ENCODE measurements around the gene PLPP2. TPM values are rescaled to one million over a fixed set of nuclear protein-coding genes. Genes with fewer than 3 reads are reported as not detected.

PLPP2 gene
- polyA plus RNA-seq, 1 donor from 2014 or later: 2.1 TPM

DNA sequence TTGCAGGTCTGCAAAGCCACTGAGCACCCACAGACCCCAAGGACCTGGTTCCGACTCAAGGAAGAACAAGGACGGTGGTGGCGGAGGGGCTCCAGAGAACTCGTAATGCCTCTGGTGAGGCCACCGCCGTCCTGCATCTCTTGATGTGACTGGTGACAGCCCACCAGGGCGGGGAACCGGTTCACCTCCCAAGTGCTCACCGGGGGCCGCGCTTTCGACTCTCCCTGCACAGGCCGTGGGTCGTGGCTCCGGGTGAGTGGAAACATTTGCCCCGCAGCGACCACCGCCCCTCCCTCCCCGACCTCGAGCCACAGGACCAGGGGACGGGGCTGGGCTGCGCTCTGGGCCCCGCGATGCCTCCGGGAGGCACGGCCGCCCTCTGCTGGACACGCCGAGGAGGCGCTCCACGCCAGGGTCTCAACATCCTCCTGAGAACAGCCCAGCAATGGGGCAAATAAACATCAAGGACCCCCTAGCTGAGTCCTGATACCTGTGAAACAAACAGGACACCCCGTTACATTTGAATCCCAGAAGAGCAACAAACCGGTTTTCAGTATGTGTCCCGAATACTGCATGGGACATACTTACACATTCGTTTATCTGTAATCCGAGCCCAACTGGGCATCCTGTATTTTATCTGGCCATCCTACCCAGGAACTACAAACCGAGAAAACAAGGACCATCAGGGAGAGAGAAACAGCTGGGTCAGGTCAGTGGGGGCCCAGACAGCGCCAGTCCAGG lies 3.9 kb upstream of the PLPP2 start:
- Histone ChIP-seq H3K27ac (ENCODE audit: low read length) (no peak overlapping the region), H3K27me3 (ENCODE audit: insufficient read depth, low read depth, low read length) (peaks cover 48% of the 10 kb centered on the region), H2AFZ (ENCODE audit: low read depth, low read length) (no peak overlapping the region), H3F3A (ENCODE audit: insufficient read depth, low read length, poor library complexity, severe bottlenecking) (no peaks in the 10 kb centered on the region), H3K9me2 (ENCODE audit: insufficient read depth, low read length) (no peaks in the 10 kb centered on the region), H3K36me3 (ENCODE audit: insufficient read depth, low read length) (no peaks in the 10 kb centered on the region), H3K4me3 (ENCODE audit: low read length) (no peak overlapping the region), H3K9me3 (ENCODE audit: low read length) (no peaks in the 10 kb centered on the region), H3K9ac (ENCODE audit: low read length) (no peak overlapping the region), H4K20me1 (ENCODE audit: insufficient read depth) (no peaks in the 10 kb centered on the region), H3K4me2 (ENCODE audit: low read length) (no peak overlapping the region), H3K79me2 (replicated peaks; ENCODE audit: insufficient read depth, low read length) (no peaks in the 10 kb centered on the region)
- TF ChIP-seq MXI1 (conservative IDR thresholded peaks at IDR 0.05; ENCODE audit: poor library complexity, severe bottlenecking): no peak
- TF ChIP-seq, protein P1, sequence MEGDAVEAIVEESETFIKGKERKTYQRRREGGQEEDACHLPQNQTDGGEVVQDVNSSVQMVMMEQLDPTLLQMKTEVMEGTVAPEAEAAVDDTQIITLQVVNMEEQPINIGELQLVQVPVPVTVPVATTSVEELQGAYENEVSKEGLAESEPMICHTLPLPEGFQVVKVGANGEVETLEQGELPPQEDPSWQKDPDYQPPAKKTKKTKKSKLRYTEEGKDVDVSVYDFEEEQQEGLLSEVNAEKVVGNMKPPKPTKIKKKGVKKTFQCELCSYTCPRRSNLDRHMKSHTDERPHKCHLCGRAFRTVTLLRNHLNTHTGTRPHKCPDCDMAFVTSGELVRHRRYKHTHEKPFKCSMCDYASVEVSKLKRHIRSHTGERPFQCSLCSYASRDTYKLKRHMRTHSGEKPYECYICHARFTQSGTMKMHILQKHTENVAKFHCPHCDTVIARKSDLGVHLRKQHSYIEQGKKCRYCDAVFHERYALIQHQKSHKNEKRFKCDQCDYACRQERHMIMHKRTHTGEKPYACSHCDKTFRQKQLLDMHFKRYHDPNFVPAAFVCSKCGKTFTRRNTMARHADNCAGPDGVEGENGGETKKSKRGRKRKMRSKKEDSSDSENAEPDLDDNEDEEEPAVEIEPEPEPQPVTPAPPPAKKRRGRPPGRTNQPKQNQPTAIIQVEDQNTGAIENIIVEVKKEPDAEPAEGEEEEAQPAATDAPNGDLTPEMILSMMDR (IDR thresholded peaks at IDR 0.05; ENCODE audit: poor library complexity, severe bottlenecking): peak; percentile 37
- TF ChIP-seq, protein P2, sequence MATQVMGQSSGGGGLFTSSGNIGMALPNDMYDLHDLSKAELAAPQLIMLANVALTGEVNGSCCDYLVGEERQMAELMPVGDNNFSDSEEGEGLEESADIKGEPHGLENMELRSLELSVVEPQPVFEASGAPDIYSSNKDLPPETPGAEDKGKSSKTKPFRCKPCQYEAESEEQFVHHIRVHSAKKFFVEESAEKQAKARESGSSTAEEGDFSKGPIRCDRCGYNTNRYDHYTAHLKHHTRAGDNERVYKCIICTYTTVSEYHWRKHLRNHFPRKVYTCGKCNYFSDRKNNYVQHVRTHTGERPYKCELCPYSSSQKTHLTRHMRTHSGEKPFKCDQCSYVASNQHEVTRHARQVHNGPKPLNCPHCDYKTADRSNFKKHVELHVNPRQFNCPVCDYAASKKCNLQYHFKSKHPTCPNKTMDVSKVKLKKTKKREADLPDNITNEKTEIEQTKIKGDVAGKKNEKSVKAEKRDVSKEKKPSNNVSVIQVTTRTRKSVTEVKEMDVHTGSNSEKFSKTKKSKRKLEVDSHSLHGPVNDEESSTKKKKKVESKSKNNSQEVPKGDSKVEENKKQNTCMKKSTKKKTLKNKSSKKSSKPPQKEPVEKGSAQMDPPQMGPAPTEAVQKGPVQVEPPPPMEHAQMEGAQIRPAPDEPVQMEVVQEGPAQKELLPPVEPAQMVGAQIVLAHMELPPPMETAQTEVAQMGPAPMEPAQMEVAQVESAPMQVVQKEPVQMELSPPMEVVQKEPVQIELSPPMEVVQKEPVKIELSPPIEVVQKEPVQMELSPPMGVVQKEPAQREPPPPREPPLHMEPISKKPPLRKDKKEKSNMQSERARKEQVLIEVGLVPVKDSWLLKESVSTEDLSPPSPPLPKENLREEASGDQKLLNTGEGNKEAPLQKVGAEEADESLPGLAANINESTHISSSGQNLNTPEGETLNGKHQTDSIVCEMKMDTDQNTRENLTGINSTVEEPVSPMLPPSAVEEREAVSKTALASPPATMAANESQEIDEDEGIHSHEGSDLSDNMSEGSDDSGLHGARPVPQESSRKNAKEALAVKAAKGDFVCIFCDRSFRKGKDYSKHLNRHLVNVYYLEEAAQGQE (IDR thresholded peaks at IDR 0.05; ENCODE audit: borderline replicate concordance): no peak
- no peak for TF ChIP-seq TAF1 (IDR thresholded peaks at IDR 0.05; ENCODE audit: low read depth)

DNA sequence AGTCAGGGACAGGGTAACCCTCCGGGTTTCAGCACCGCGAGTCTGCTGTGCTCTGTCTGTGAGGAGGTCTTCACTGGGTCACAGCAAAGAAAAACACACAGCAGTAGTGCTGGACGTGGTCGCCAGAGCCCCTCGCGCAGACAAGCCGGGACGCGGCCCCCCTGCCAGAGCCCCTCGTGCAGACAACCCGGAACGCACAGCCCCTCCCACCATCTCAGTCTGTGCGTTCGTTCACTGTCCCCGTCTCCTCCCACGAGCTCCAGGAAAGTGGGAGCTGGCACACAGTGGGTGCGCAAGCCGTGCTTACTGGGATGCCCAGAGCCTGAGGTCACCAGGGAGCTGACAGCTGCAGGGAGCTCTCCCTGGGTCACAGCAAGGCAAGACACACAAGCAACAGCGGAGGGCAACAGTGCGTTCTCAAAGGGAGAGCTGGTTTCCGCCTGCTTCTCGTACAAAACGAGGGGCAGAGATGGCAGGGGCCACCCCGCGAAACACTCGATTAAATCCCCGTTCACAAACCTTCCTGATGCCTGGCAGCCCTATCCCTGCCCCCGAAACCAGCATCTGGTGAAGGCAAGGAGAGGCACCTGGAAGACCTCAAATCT lies 3.2 kb upstream of the PLPP2 start:
- H3K4me2 ChIP-seq (ENCODE audit: low read length): no peak overlapping the region
- no peaks in the 10 kb centered on the region for H3K9me3 ChIP-seq (ENCODE audit: low read length)
- H3K9ac ChIP-seq (ENCODE audit: low read length): no peak overlapping the region
- no peaks in the 10 kb centered on the region for H4K20me1 ChIP-seq (ENCODE audit: insufficient read depth)
- H3K27me3 ChIP-seq (ENCODE audit: insufficient read depth, low read depth, low read length): peaks cover 54% of the 10 kb centered on the region
- no peaks in the 10 kb centered on the region for H3K9me2 ChIP-seq (ENCODE audit: insufficient read depth, low read length)
- no peak overlapping the region for H3K4me3 ChIP-seq (ENCODE audit: low read length)
- no peak overlapping the region for H3K27ac ChIP-seq (ENCODE audit: low read length)
- H3F3A ChIP-seq (ENCODE audit: insufficient read depth, low read length, poor library complexity, severe bottlenecking): no peaks in the 10 kb centered on the region
- H3K36me3 ChIP-seq (ENCODE audit: insufficient read depth, low read length): no peaks in the 10 kb centered on the region
- TF ChIP-seq POLR2AphosphoS5 (IDR thresholded peaks at IDR 0.05): no peak
- no peak for TF ChIP-seq EZH2 (IDR thresholded peaks at IDR 0.05; ENCODE audit: borderline replicate concordance, insufficient read depth, low read length, poor library complexity, severe bottlenecking)
- no peak overlapping the region for H2AFZ ChIP-seq (ENCODE audit: low read depth, low read length)
- H3K79me2 ChIP-seq (replicated peaks; ENCODE audit: insufficient read depth, low read length): no peaks in the 10 kb centered on the region

DNA sequence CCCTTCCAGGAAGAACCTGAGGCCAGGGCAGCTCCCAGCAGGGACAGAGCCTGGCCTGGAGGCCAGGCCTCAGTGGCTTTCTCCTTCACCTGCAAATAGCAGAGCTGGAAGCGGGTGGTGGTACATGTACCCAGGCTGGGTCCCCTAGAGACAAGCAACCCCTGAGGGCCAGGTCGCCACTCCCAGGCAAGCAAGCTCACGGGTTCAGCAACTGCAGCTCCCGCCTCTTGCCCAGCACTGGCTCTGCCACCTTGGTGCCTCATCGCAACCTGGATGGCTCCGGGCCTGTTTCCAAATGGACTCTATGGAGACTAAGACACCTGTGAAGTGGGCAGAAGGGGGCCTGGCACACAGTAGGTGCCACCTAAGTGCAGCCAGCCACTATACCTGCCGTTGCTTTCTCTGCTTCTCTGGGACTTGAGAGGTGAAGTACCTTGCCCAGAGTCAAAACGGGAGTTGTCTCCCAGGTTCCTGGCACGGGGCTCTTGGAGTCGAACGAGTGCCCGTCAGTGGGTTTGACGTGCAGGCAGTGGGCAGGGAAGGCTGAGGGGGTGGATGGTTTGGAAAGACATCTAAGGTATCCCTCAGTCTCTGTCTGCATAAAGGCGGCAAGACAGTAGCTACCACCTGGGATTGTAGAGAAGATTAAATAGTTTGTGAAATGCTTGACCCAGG lies 2.4 kb upstream of the PLPP2 start:
- no peaks in the 10 kb centered on the region for H3K36me3 ChIP-seq (ENCODE audit: insufficient read depth, low read length)
- H3K4me3 ChIP-seq (ENCODE audit: low read length): no peak overlapping the region
- H3K27ac ChIP-seq (ENCODE audit: low read length): no peak overlapping the region
- no peaks in the 10 kb centered on the region for H3K79me2 ChIP-seq (replicated peaks; ENCODE audit: insufficient read depth, low read length)
- no peak overlapping the region for H2AFZ ChIP-seq (ENCODE audit: low read depth, low read length)
- H3K27me3 ChIP-seq (ENCODE audit: insufficient read depth, low read depth, low read length): peaks cover 56% of the 10 kb centered on the region
- no peaks in the 10 kb centered on the region for H3F3A ChIP-seq (ENCODE audit: insufficient read depth, low read length, poor library complexity, severe bottlenecking)
- H3K9me3 ChIP-seq (ENCODE audit: low read length): no peaks in the 10 kb centered on the region
- H3K9ac ChIP-seq (ENCODE audit: low read length): no peak overlapping the region
- H3K9me2 ChIP-seq (ENCODE audit: insufficient read depth, low read length): no peaks in the 10 kb centered on the region
- no peak overlapping the region for H3K4me2 ChIP-seq (ENCODE audit: low read length)
- TF ChIP-seq TAF1 (IDR thresholded peaks at IDR 0.05; ENCODE audit: low read depth): no peak
- TF ChIP-seq, protein P2 (IDR thresholded peaks at IDR 0.05; ENCODE audit: borderline replicate concordance): no peak
- TF ChIP-seq, protein P1 (IDR thresholded peaks at IDR 0.05; ENCODE audit: poor library complexity, severe bottlenecking): no peak
- TF ChIP-seq RAD21 (conservative IDR thresholded peaks at IDR 0.05): no peak
- H4K20me1 ChIP-seq (ENCODE audit: insufficient read depth): no peaks in the 10 kb centered on the region
